Body of pancreas (tissue), 4 donors: ENCODE measurements around the gene PIWIL4.

ENCODE experiments used
- POLR2A ChIP-seq, 3 donors: fragments of 450-650 bp; IDR thresholded peaks; one replicate each; pipeline ENCODE4 v1.6.1; 2016; ENCODE audit warnings: antibody characterized with exemption in 3 of 3, mild to moderate bottlenecking in 2 of 3
- TF ChIP-seq, protein P1 (sequence below), 7 experiments: fragments of 450-650 bp in 4 of 7; fragments of 200-600 bp in 3 of 7; sonication (generic) in 3 of 7; IDR thresholded peaks; one replicate each; pipeline ENCODE4 v1.5.1; 2016 to 2019; ENCODE audit warnings: antibody characterized with exemption in 7 of 7

DNA sequence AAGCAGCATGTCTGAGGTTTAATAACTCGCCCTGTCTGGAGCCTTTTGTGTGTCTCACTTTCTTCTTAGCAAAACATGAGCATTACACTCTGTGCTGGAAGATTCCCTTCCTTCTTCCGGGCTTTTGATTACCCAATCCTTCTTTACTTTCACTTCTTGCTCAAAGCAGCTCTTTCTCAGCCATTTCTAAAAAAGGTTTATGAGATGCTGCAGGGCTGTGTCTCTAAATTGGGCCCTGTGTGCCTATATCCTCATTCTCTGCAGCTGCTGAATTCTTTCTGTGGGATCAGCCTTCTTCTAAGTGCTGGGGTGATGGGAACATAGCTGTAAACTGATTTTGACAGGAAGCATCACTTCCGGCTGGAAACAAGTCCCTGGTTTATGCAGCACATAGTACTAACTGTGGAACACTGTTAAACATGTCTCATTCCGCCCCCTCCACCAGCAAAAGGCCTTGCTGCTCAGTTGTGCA, 71.8 kb downstream of the PIWIL4 start:
- TF ChIP-seq, protein P1, sequence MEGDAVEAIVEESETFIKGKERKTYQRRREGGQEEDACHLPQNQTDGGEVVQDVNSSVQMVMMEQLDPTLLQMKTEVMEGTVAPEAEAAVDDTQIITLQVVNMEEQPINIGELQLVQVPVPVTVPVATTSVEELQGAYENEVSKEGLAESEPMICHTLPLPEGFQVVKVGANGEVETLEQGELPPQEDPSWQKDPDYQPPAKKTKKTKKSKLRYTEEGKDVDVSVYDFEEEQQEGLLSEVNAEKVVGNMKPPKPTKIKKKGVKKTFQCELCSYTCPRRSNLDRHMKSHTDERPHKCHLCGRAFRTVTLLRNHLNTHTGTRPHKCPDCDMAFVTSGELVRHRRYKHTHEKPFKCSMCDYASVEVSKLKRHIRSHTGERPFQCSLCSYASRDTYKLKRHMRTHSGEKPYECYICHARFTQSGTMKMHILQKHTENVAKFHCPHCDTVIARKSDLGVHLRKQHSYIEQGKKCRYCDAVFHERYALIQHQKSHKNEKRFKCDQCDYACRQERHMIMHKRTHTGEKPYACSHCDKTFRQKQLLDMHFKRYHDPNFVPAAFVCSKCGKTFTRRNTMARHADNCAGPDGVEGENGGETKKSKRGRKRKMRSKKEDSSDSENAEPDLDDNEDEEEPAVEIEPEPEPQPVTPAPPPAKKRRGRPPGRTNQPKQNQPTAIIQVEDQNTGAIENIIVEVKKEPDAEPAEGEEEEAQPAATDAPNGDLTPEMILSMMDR (IDR thresholded peaks at IDR 0.05), result no peak
- TF ChIP-seq POLR2A (IDR thresholded peaks at IDR 0.05), result no peak
